Globus pallidus (tissue), 1 donor: ENCODE data around the gene C3AR1.
A peak's percentile ranks its signal among the peaks of the same experiment; 100 is the strongest.
"Not testable (repeated sequence)": the region's sequence is repeated elsewhere in the genome, so short reads cannot be mapped to it uniquely, and the experiment has no call there.

ENCODE experiments used
- DNase-seq: peaks from one replicate; pipeline ENCODE4 v3.0.0-alpha.2; 2015; ENCODE audit warnings: low spot score

The C3AR1 gene

GRCh38 chr12:8028267-8028666 lies 37.9 kb downstream of the C3AR1 start:
- DNase-seq = no peak

GRCh38 chr12:8027856-8028255 lies 38.3 kb downstream of the C3AR1 start:
- no peak for DNase-seq

- peak; percentile 100 for DNase-seq
Observed at GRCh38 chr12:8026291-8026900, 39.8 kb downstream of the C3AR1 start.

GRCh38 chr12:8018666-8019581 lies 47.2 kb downstream of the C3AR1 start:
- no peak for DNase-seq

- DNase-seq = not testable (repeated sequence)
Observed at GRCh38 chr12:8018213-8018612, 47.9 kb downstream of the C3AR1 start.

GRCh38 chr12:8014836-8015235 lies 51.3 kb downstream of the C3AR1 start:
- no peak for DNase-seq

- DNase-seq = no peak
Observed at GRCh38 chr12:8012651-8013309, 53.4 kb downstream of the C3AR1 start.

- no peak for DNase-seq
Observed at GRCh38 chr12:8011331-8011730, 54.8 kb downstream of the C3AR1 start.
